Heart right ventricle (tissue), 16 donors: ENCODE results near the gene PPP4R1. TPM values are rescaled to one million over a fixed set of nuclear protein-coding genes. Genes with fewer than 3 reads are reported as not detected.
A peak's percentile ranks its signal among the peaks of the same experiment; 100 is the strongest.

Experiments
- ATAC-seq, 8 donors: fragments of 200-7000 bp; cut with Tn5 transposase; one replicate each; pipeline ENCODE4 v1.9.1; 2020; ENCODE audit warnings: mild to moderate bottlenecking in 8 of 8, moderate library complexity in 8 of 8, moderate number of reproducible peaks in 1 of 8
- DNase-seq, 2 donors: peaks; one replicate each; pipeline ENCODE4 v3.0.0-alpha.2; 2020
- H3K27ac ChIP-seq, 10 donors: fragments of 200-600 bp; sonication (generic) in 2 of 10; one replicate each; pipeline versions ENCODE4 v1.5.0 to v1.8.0; 2020 to 2022; ENCODE audit warnings: mild to moderate bottlenecking in 3 of 10
- H3K27me3 ChIP-seq, 7 donors: fragments of 200-600 bp; one replicate each; pipeline ENCODE4 v1.8.0; 2021 to 2022; ENCODE audit warnings: mild to moderate bottlenecking in 2 of 7
- H3K36me3 ChIP-seq, 9 donors: fragments of 200-600 bp; sonication (generic) in 1 of 9; one replicate each; pipeline versions ENCODE4 v1.5.0 to v1.8.0; 2020 to 2022; ENCODE audit warnings: mild to moderate bottlenecking in 2 of 9
- H3K4me1 ChIP-seq, 9 donors: fragments of 200-600 bp; sonication (generic) in 1 of 9; one replicate each; pipeline versions ENCODE4 v1.5.0 to v1.8.0; 2020 to 2022; ENCODE audit warnings: mild to moderate bottlenecking in 4 of 9
- H3K4me3 ChIP-seq, 10 donors: fragments of 200-600 bp; sonication (generic) in 2 of 10; one replicate each; pipeline versions ENCODE4 v1.5.0 to v1.8.0; 2020 to 2022; ENCODE audit warnings: mild to moderate bottlenecking in 7 of 10, moderate library complexity in 2 of 10
- H3K9me3 ChIP-seq, 11 donors: fragments of 200-600 bp in 10 of 11; sonication (generic) in 2 of 11; one replicate each; pipeline versions ENCODE4 v1.5.0 to v1.8.0; 2013 to 2022; ENCODE audit warnings: mild to moderate bottlenecking in 2 of 11, control low read depth in 1 of 11, moderate library complexity in 1 of 11
- CTCF ChIP-seq, 9 donors: fragments of 200-600 bp; sonication (generic) in 2 of 9; IDR thresholded peaks; one replicate each; pipeline versions ENCODE4 v1.5.0 to v1.8.0; 2021 to 2022; ENCODE audit warnings: antibody characterized with exemption in 9 of 9, mild to moderate bottlenecking in 5 of 9, moderate library complexity in 1 of 9
- WGBS, 2 donors: extraction: QIAGEN DNeasy Blood & Tissue Kit; methylation state at CpG; one replicate each; pipeline ENCODE4 v1.1.7; 2013; ENCODE audit warnings: inconsistent platforms in 1 of 2; 5-methylcytosine and 5-hydroxymethylcytosine counted together
- intact Hi-C, 10 donors: fragments of 100-400 bp; cut with DNase I; formaldehyde crosslinking; loops; one replicate each; pipeline versions ENCODE4 v1.11.1 to v1.14.2; 2022
- polyA plus RNA-seq, 2 donors: library from polyadenylated mRNA; stranded (reverse); fragments of 200-250 nt; gene quantifications; one replicate each; pipeline ENCODE4 v1.2.3, GENCODE V29; 2013
- total RNA-seq, 10 donors: library from RNA; stranded (reverse); fragmentation: NEBNext Ultra II Directional in 3 of 10; extraction: Animal tissue kit (Norgen Biotek cat#: 25700) in 3 of 10; gene quantifications; one replicate each; pipeline versions ENCODE4 v1.2.1 to v1.2.4, GENCODE V29; 2021 to 2023
- donor health status: Arrhythmogenic right ventricular cardiomyopathy.
- donor health status: ischemic (EF 13 %, LVEDD 7.1; RV severe dilation, severe dysfunction).
- donor health status: healthy with polysubstance abuse.
- donor health status: DM: no; HTN: yes; CAD: no.
- donor health status: DM: no; HTN: no; CAD: no.
- donor health status: ischemic (EF 25% LVEDD 6.9; RV normal size, moderate dysfunction).
- donor health status: ischemic (EF 25% LVEDD 5.7; RV mildly dilated, moderate dysfunction).
- donor health status: healthy.
- donor health status: DM: yes; HTN: yes; CAD: no.
- donor health status: Ischemic cardiomyopathy.
- donor health status: ischemic (EF 35%, LVEDD 5.7; RV mildly dilated, moderate dysfunction).
- donor health status: nonischemic (EF 11% LVEDD 7.7; RV severe dilation, severe dysfunction).
- donor health status: DM: yes; HTN: yes; CAD: no.
- donor health status: PGD.
- donor health status: ischemic (EF 29% LVEDD 5.4; RV normal size, mild dysfunction).
- donor health status: nonischemic (EF 23%, LVEDD 6.1; RV moderate dilation, normal function).

PPP4R1 gene
- total and polyA plus RNA-seq, 12 donors: 24.7 to 87.4 (median 60.4) TPM

GRCh38 chr18:9522952-9523351, 91.4 kb downstream of the PPP4R1 start:
- 90 to 97% methylated on average over 6 of the region's 6 CpGs for WGBS, 2 donors

GRCh38 chr18:9521770-9522169, 92.6 kb downstream of the PPP4R1 start:
- WGBS, 2 donors: 96 to 97% methylated on average over 7 of the region's 7 CpGs
- no peak for TF ChIP-seq CTCF (IDR thresholded peaks at IDR 0.05)
- H3K27me3 ChIP-seq: no peaks in the 10 kb centered on the region
- H3K4me1 ChIP-seq: peaks cover 0 to 27% (median 3%) of the 10 kb centered on the region in 9 donors
- peaks cover 0 to 73% (median 11%) of the 10 kb centered on the region in 9 donors for H3K36me3 ChIP-seq
- ATAC-seq (no peak), DNase-seq (no peak)
- intact Hi-C loops: loop anchor here in 1 of 10 donors (10.0 kb wide), 1 partner anchor 447 kb away; no protein-coding TSS in a partner anchor
- no peak overlapping the region for H3K27ac ChIP-seq
- H3K9me3 ChIP-seq: no peaks in the 10 kb centered on the region
- H3K4me3 ChIP-seq: no peak overlapping the region

More at GRCh38 chr18:9522952-9523351, 91.4 kb downstream of the PPP4R1 start:
- DNase-seq (no peak), ATAC-seq (no peak)
- intact Hi-C loops: loop anchor here in 1 of 10 donors (10.0 kb wide), 1 partner anchor 448 kb away; no protein-coding TSS in a partner anchor
- no peak for TF ChIP-seq CTCF (IDR thresholded peaks at IDR 0.05)
- Histone ChIP-seq H3K27ac (no peak overlapping the region), H3K27me3 (no peaks in the 10 kb centered on the region), H3K4me1 (peaks cover 0 to 21% (median 0%) of the 10 kb centered on the region in 9 donors), H3K36me3 (peaks cover 0 to 73% (median 16%) of the 10 kb centered on the region in 9 donors), H3K9me3 (no peaks in the 10 kb centered on the region), H3K4me3 (no peak overlapping the region)

GRCh38 chr18:9520666-9521065, 93.7 kb downstream of the PPP4R1 start:
- no peak for DNase-seq
- TF ChIP-seq CTCF (IDR thresholded peaks at IDR 0.05): no peak
- H3K4me1 ChIP-seq: peaks cover 0 to 31% (median 6%) of the 10 kb centered on the region in 9 donors
- WGBS, 2 donors: 89 to 92% methylated on average over 3 of the region's 3 CpGs
- intact Hi-C loops: loop anchor here in 1 of 10 donors (10.0 kb wide), 1 partner anchor 446 kb away; no protein-coding TSS in a partner anchor
- no peak overlapping the region for H3K4me3 ChIP-seq
- peak overlapping the region in 1 of 10 donors; percentile 19 for H3K27ac ChIP-seq
- H3K27me3 ChIP-seq: no peaks in the 10 kb centered on the region
- H3K9me3 ChIP-seq: no peaks in the 10 kb centered on the region
- peaks cover 0 to 62% (median 8%) of the 10 kb centered on the region in 9 donors for H3K36me3 ChIP-seq
- ATAC-seq: peak in 1 of 8 donors; percentile 57

- Histone ChIP-seq H3K4me3 (no peak overlapping the region), H3K4me1 (peaks cover 0 to 31% (median 6%) of the 10 kb centered on the region in 9 donors), H3K27ac (peak overlapping the region in 1 of 10 donors; percentile 21), H3K36me3 (peaks cover 0 to 54% (median 4%) of the 10 kb centered on the region in 9 donors), H3K27me3 (no peaks in the 10 kb centered on the region), H3K9me3 (no peaks in the 10 kb centered on the region)
- ATAC-seq: peak in 1 of 8 donors; percentile 50
- DNase-seq: no peak
- no peak for TF ChIP-seq CTCF (IDR thresholded peaks at IDR 0.05)
- WGBS, 2 donors: 68 to 73% methylated on average over 1 of the region's 1 CpG
- intact Hi-C loops: loop anchor here in 8 of 10 donors (5.0 to 10.0 kb wide), 5 partner anchors 155 to 447 kb away; partner anchors contain the start of gene TWSG1 (in 1 of the 8)
Observed at GRCh38 chr18:9519399-9519798, 95.0 kb downstream of the PPP4R1 start.
